Measurements from ENCODE around the gene SH3BGRL2. TPM values are rescaled to one million over a fixed set of nuclear protein-coding genes. Genes with fewer than 3 reads are reported as not detected.
"Not testable (repeated sequence)": the region's sequence is repeated elsewhere in the genome, so short reads cannot be mapped to it uniquely, and the experiment has no call there.

Gene SH3BGRL2
- total and polyA plus RNA-seq, 7 donors = 16.0 to 115 (median 30.6) TPM

- intact Hi-C loops (cut with DNase I) = loop anchor here (10.0 kb wide), 1 partner anchor 598 kb away; the partner anchor contains the start of gene PHIP
- no peak for DNase-seq
- TF ChIP-seq EP300 (IDR thresholded peaks at IDR 0.05) = no peak
- TF ChIP-seq CTCF (IDR thresholded peaks at IDR 0.05) = peak in 3 of 4 experiments; percentile 13 to 19 (median 14)
- WGBS, 2 donors = 14 to 46% methylated on average over 2 of the region's 2 CpGs
- Histone ChIP-seq H3K4me1 (peaks cover 0 to 18% (median 18%) of the 10 kb centered on the region in 4 donors), H3K4me3 (no peak overlapping the region), H3K27ac (peak overlapping the region in 2 of 4 donors; percentile 9 to 51), H3K27me3 (no peaks in the 10 kb centered on the region), H3K9me3 (no peaks in the 10 kb centered on the region), H3K36me3 (peaks cover 0 to 7% (median 0%) of the 10 kb centered on the region in 4 donors)
These were observed 41.5 kb downstream of the SH3BGRL2 start for GRCh38 chr6:79672631-79673111.

GRCh38 chr6:79673947-79674346 lies 42.8 kb downstream of the SH3BGRL2 start:
- no peak for DNase-seq
- no peak for TF ChIP-seq POLR2A (IDR thresholded peaks at IDR 0.05)
- TF ChIP-seq EP300 (IDR thresholded peaks at IDR 0.05) = no peak
- no peak for TF ChIP-seq CTCF (IDR thresholded peaks at IDR 0.05)
- no peak for TF ChIP-seq POLR2AphosphoS5 (IDR thresholded peaks at IDR 0.05)
- Histone ChIP-seq H3K27me3 (no peaks in the 10 kb centered on the region), H3K36me3 (peaks cover 0 to 7% (median 0%) of the 10 kb centered on the region in 4 donors), H3K4me1 (peaks cover 0 to 20% (median 18%) of the 10 kb centered on the region in 4 donors), H3K9me3 (no peaks in the 10 kb centered on the region), H3K27ac (no peak overlapping the region), H3K4me3 (no peak overlapping the region)
- 86 to 92% methylated on average over 3 of the region's 3 CpGs for WGBS, 2 donors
- intact Hi-C loops (cut with DNase I) = loop anchor here (10.0 kb wide), 1 partner anchor 599 kb away; the partner anchor contains the start of gene PHIP

GRCh38 chr6:79676785-79677736 lies 45.9 kb downstream of the SH3BGRL2 start:
- Histone ChIP-seq H3K36me3 (peaks cover 0 to 7% (median 0%) of the 10 kb centered on the region in 4 donors), H3K4me1 (peaks cover 0 to 11% (median 7%) of the 10 kb centered on the region in 4 donors), H3K4me3 (no peak overlapping the region), H3K27me3 (no peaks in the 10 kb centered on the region), H3K9me3 (no peaks in the 10 kb centered on the region), H3K27ac (no peak overlapping the region)
- WGBS, 2 donors = 41 to 76% methylated on average over 8 of the region's 8 CpGs
- DNase-seq = no peak
- intact Hi-C loops (cut with DNase I) = loop anchor here (10.0 kb wide), 1 partner anchor 602 kb away; the partner anchor contains the start of gene PHIP
- TF ChIP-seq EP300 (IDR thresholded peaks at IDR 0.05) = no peak
- no peak for TF ChIP-seq CTCF (IDR thresholded peaks at IDR 0.05)
- TF ChIP-seq POLR2A (IDR thresholded peaks at IDR 0.05) = no peak
- TF ChIP-seq POLR2AphosphoS5 (IDR thresholded peaks at IDR 0.05) = no peak

GRCh38 chr6:79682682-79683081 lies 51.6 kb downstream of the SH3BGRL2 start:
- H3K4me3 ChIP-seq; H3K9me3 ChIP-seq; DNase-seq; H3K36me3 ChIP-seq; H3K27me3 ChIP-seq; intact Hi-C loops (cut with DNase I); H3K27ac ChIP-seq; H3K4me1 ChIP-seq: not testable (repeated sequence)
- WGBS, 2 donors = 95 to 96% methylated on average over 4 of the region's 4 CpGs

- TF ChIP-seq EP300 (IDR thresholded peaks at IDR 0.05) (no peak), POLR2A (IDR thresholded peaks at IDR 0.05) (no peak), CTCF (IDR thresholded peaks at IDR 0.05) (no peak), POLR2AphosphoS5 (IDR thresholded peaks at IDR 0.05) (no peak)
- WGBS, 2 donors = 15 to 68% methylated on average over 1 of the region's 1 CpG
- no peak for DNase-seq
- Histone ChIP-seq H3K4me1 (peaks cover 0 to 7% (median 0%) of the 10 kb centered on the region in 4 donors), H3K27ac (no peak overlapping the region), H3K4me3 (no peak overlapping the region), H3K9me3 (no peaks in the 10 kb centered on the region), H3K36me3 (no peaks in the 10 kb centered on the region), H3K27me3 (no peaks in the 10 kb centered on the region)
- intact Hi-C loops (cut with DNase I) = no loop called here
These were observed 53.7 kb downstream of the SH3BGRL2 start for GRCh38 chr6:79684876-79685275.

Measured in sigmoid colon (tissue), 7 donors.